GM23248 (cell line): ENCODE data around the gene OR8G1. TPM values are rescaled to one million over a fixed set of nuclear protein-coding genes. Genes with fewer than 3 reads are reported as not detected.
A peak's percentile ranks its signal among the peaks of the same experiment; 100 is the strongest.

Experiments
- DNase-seq: peaks from one replicate; pipeline ENCODE4 v3.0.0-alpha.2; 2015
- H2AFZ ChIP-seq: fragments of 200-600 bp; sonication (generic); 2 replicates; pipeline ENCODE4 v1.6.1; 2016; ENCODE audit warnings: antibody characterized with exemption
- H3F3A ChIP-seq: fragments of 200-600 bp; sonication (generic); 2 replicates; pipeline ENCODE4 v1.6.1; 2016; ENCODE audit warnings: mild to moderate bottlenecking, antibody characterized with exemption, mixed run types; ENCODE audit not compliant: insufficient read depth
- H3K27ac ChIP-seq: fragments of 200-600 bp; sonication (generic); 2 replicates; pipeline ENCODE4 v1.5.1; 2016; ENCODE audit warnings: mild to moderate bottlenecking
- H3K27me3 ChIP-seq: fragments of 200-600 bp; sonication (generic); replicated peaks from 2 replicates; pipeline ENCODE4 v1.6.1; 2016; ENCODE audit warnings: mild to moderate bottlenecking; ENCODE audit not compliant: insufficient read depth
- H3K36me3 ChIP-seq: fragments of 200-600 bp; sonication (generic); 2 replicates; pipeline ENCODE4 v1.6.1; 2016; ENCODE audit warnings: low read depth, mild to moderate bottlenecking
- H3K4me1 ChIP-seq: fragments of 200-600 bp; sonication (generic); 2 replicates; pipeline ENCODE4 v1.6.1; 2016; ENCODE audit warnings: mild to moderate bottlenecking; ENCODE audit not compliant: insufficient read depth
- H3K4me2 ChIP-seq: fragments of 200-600 bp; sonication (generic); one replicate; pipeline ENCODE4 v1.6.1; 2016; ENCODE audit warnings: mild to moderate bottlenecking; ENCODE audit not compliant: unreplicated experiment
- H3K4me3 ChIP-seq: fragments of 200-600 bp; sonication (generic); 2 replicates; pipeline ENCODE4 v1.5.1; 2016; ENCODE audit warnings: mild to moderate bottlenecking
- H3K79me2 ChIP-seq: fragments of 200-600 bp; sonication (generic); 2 replicates; pipeline ENCODE4 v1.6.1; 2016; ENCODE audit warnings: mild to moderate bottlenecking; ENCODE audit not compliant: insufficient read depth
- H3K9ac ChIP-seq: fragments of 200-600 bp; sonication (generic); 2 replicates; pipeline ENCODE4 v1.6.1; 2016; ENCODE audit warnings: mild to moderate bottlenecking
- H3K9me2 ChIP-seq: fragments of 200-600 bp; sonication (generic); 2 replicates; pipeline ENCODE4 v1.6.1; 2016; ENCODE audit warnings: mixed run types, mild to moderate bottlenecking, moderate library complexity; ENCODE audit not compliant: insufficient read depth
- H3K9me3 ChIP-seq: fragments of 200-600 bp; sonication (generic); one replicate; pipeline ENCODE4 v1.6.1; 2017; ENCODE audit warnings: low read depth
- H4K20me1 ChIP-seq: fragments of 200-600 bp; sonication (generic); 2 replicates; pipeline ENCODE4 v1.6.0; 2016; ENCODE audit not compliant: insufficient read depth
- EZH2 ChIP-seq: fragments of 200-600 bp; sonication (generic); IDR thresholded peaks from 2 replicates; pipeline ENCODE4 v1.6.1; 2018; ENCODE audit warnings: antibody characterized with exemption, mild to moderate bottlenecking; ENCODE audit not compliant: insufficient read depth, poor library complexity, severe bottlenecking
- EZH2phosphoT487 ChIP-seq: fragments of 200-600 bp; sonication (generic); IDR thresholded peaks from 2 replicates; pipeline ENCODE4 v1.6.1; 2018; ENCODE audit warnings: antibody characterized with exemption, moderate library complexity, mild to moderate bottlenecking, low read depth; ENCODE audit not compliant: insufficient read depth
- WGBS, 2 experiments: methylation state at CpG; one replicate each; pipeline ENCODE4 v1.1.6; 2015 to 2017; ENCODE audit warnings: low lambda C conversion rate in 2 of 2, low coverage in 1 of 2; ENCODE audit errors: missing lambda C conversion rate in 2 of 2; 5-methylcytosine and 5-hydroxymethylcytosine counted together
- in situ Hi-C: fragments of 300-500 bp; cut with MboI; formaldehyde crosslinking; loops from 2 replicates; pipeline ENCODE4 v1.15.0; 2020
- polyA plus RNA-seq: library from polyadenylated mRNA; unstranded; fragments of >200 nt; fragmentation: Nextera tagmentation; extraction: Ambion mirVana; gene quantifications from 2 replicates; pipeline ENCODE4 v1.2.1, GENCODE V29; 2016
- total RNA-seq: library from RNA; depleted of rRNA; stranded (reverse); fragments of >200 nt; shearing (Covaris generic); gene quantifications from 2 replicates; pipeline ENCODE4 v1.2.3, GENCODE V29; 2014

OR8G1 gene
- total and polyA plus RNA-seq, 2 experiments from 2014 or later, result not detected

DNA sequence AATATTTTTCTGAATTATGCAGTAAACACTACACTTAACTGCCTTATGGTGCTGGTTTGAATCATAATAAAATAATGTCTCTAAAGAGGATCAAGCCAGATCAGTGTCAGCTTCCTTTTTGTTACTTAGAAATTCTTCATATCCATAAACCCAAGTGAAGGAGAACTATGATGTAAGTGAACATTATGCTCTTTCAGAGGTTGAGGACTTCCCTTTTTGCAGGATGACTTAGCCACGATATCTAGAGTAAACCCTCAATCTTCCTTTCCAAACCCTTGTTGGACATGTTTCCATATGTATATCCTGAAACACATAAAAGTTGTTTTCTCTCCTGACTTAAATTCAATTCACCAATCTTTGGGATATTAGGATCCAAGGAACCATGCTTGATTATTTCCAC, 53.8 kb downstream of the OR8G1 start:
- in situ Hi-C loops, result no loop called here
- H3K27me3 ChIP-seq, result peaks cover 18% of the 10 kb centered on the region
- TF ChIP-seq EZH2phosphoT487 (no peak), EZH2 (no peak)
- H3K9me2 ChIP-seq, result no peaks in the 10 kb centered on the region
- no peaks in the 10 kb centered on the region for H3K36me3 ChIP-seq
- 59 to 93% methylated on average over 1 of the region's 1 CpG for WGBS, 2 experiments
- no peaks in the 10 kb centered on the region for H3K79me2 ChIP-seq
- no peak overlapping the region for H3K4me3 ChIP-seq
- no peak for DNase-seq
- no peaks in the 10 kb centered on the region for H3F3A ChIP-seq
- H3K4me2 ChIP-seq, result no peak overlapping the region
- 0 out of 2 replicates have a peak, but pooled peaks cover 9% of the 10 kb centered on the region for H3K4me1 ChIP-seq
- H3K27ac ChIP-seq, result no peak overlapping the region
- no peak overlapping the region for H3K9ac ChIP-seq
- no peaks in the 10 kb centered on the region for H4K20me1 ChIP-seq
- no peak overlapping the region for H2AFZ ChIP-seq
- H3K9me3 ChIP-seq, result no peaks in the 10 kb centered on the region

DNA sequence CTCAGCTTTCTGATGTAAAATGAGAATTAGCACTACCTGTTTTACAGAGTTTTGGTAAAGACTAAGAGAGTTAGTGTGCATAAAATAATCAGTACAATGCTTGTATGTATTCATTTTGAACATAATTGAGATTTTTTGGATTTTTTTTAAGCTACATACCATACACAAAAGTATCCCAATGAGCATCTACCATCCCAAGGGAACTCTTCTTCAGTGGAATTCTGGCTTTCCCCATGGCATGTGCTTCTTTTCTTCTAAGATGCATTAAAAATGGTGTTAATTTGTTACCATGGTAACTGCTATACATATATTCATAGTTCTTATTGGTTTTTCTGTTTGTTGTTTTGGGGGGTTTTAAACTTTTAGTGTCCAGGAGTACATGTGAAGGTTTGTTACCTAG, 55.1 kb downstream of the OR8G1 start:
- Histone ChIP-seq H3K4me2 (no peak overlapping the region), H3K36me3 (no peaks in the 10 kb centered on the region), H3K4me3 (no peak overlapping the region), H2AFZ (no peak overlapping the region), H3F3A (no peaks in the 10 kb centered on the region), H3K9ac (no peak overlapping the region), H3K27ac (no peak overlapping the region), H4K20me1 (no peaks in the 10 kb centered on the region), H3K9me2 (no peaks in the 10 kb centered on the region), H3K4me1 (0 out of 2 replicates have a peak, but pooled peaks cover 9% of the 10 kb centered on the region), H3K9me3 (no peaks in the 10 kb centered on the region), H3K79me2 (no peaks in the 10 kb centered on the region), H3K27me3 (peaks cover 12% of the 10 kb centered on the region)
- no peak for TF ChIP-seq EZH2
- TF ChIP-seq EZH2phosphoT487, result no peak
- DNase-seq, result no peak
- in situ Hi-C loops, result no loop called here

DNA sequence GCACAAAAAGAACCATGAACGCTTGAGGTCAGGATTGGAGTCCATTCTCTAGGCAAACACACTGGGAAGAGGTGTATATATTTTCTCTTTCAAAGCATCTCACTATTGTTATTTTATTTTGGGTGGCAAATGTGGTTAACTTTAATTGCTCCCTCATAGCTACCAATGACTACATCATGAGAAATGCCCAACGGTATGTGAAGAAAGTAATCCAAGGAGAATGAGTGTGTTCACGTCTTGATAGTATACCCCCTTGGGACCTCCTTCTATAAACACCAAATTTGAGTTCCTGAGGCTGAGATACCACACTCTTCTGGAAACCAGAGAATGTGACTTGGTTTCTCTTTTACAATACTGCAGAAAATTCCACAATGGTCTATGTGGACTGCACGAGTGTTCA, 57.0 kb downstream of the OR8G1 start:
- Histone ChIP-seq H4K20me1 (no peaks in the 10 kb centered on the region), H3K9ac (no peak overlapping the region), H3K27me3 (peaks cover 21% of the 10 kb centered on the region), H3K4me3 (no peak overlapping the region), H3K4me2 (peak overlapping the region; percentile 34), H3K79me2 (no peaks in the 10 kb centered on the region), H3K27ac (no peak overlapping the region), H2AFZ (no peak overlapping the region), H3F3A (no peaks in the 10 kb centered on the region), H3K4me1 (0 out of 2 replicates have a peak, but pooled peaks cover 9% of the 10 kb centered on the region), H3K9me3 (no peaks in the 10 kb centered on the region), H3K9me2 (no peaks in the 10 kb centered on the region), H3K36me3 (no peaks in the 10 kb centered on the region)
- in situ Hi-C loops, result no loop called here
- TF ChIP-seq EZH2 (no peak), EZH2phosphoT487 (no peak)
- WGBS, 2 experiments, result 29 to 34% methylated on average over 4 of the region's 4 CpGs
- DNase-seq, result peak; percentile 77

DNA sequence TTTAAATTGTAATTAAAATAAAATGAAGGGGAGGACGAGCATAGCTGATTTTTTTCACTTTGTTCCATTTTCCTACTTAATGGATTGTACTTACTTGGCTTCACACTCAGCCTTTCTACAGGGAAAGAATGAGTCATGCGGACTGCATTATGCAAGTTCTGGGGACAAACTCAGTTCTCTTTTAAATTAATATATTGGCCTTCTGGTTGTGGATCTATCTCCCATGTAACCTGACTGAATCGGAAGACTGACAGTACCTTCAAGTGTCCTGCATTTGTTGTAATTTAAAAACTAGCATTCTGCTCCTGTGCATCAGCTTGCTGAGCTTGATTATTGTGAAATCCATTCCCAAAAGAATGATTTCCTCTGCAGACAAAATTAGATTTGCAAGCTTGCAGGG, 60.7 kb downstream of the OR8G1 start:
- H3K4me1 ChIP-seq, result 0 out of 2 replicates have a peak, but pooled peaks cover 9% of the 10 kb centered on the region
- 50 to 53% methylated on average over 3 of the region's 3 CpGs for WGBS, 2 experiments
- TF ChIP-seq EZH2phosphoT487, result no peak
- no peak for TF ChIP-seq EZH2
- no peaks in the 10 kb centered on the region for H3K9me3 ChIP-seq
- no peak overlapping the region for H2AFZ ChIP-seq
- H3K27ac ChIP-seq, result no peak overlapping the region
- H3K4me3 ChIP-seq, result no peak overlapping the region
- no peaks in the 10 kb centered on the region for H3K36me3 ChIP-seq
- no peaks in the 10 kb centered on the region for H4K20me1 ChIP-seq
- peaks cover 20% of the 10 kb centered on the region for H3K27me3 ChIP-seq
- no peaks in the 10 kb centered on the region for H3K79me2 ChIP-seq
- in situ Hi-C loops, result no loop called here
- no peaks in the 10 kb centered on the region for H3F3A ChIP-seq
- no peak overlapping the region for H3K9ac ChIP-seq
- no peak overlapping the region for H3K4me2 ChIP-seq
- H3K9me2 ChIP-seq, result no peaks in the 10 kb centered on the region
- no peak for DNase-seq
